Natural killer cell (primary cell): ENCODE data around the gene SHISA3. TPM values are rescaled to one million over a fixed set of nuclear protein-coding genes. Genes with fewer than 3 reads are reported as not detected.
A peak's percentile ranks its signal among the peaks of the same experiment; 100 is the strongest.

Experiments used
- ATAC-seq, 3 donors: fragments of 150-1000 bp in 2 of 3; fragments of 200-7000 bp in 1 of 3; cut with Tn5 transposase; 1 replicate in 1 of 3; 2 replicates in 2 of 3; pipeline ENCODE4 v1.10.0; 2021; ENCODE audit warnings: mild to moderate bottlenecking in 2 of 3, moderate library complexity in 2 of 3
- DNase-seq, 2 donors: peaks; one replicate each; pipeline versions ENCODE4 v3.0.0 to v3.0.0-alpha.2; 2013 to 2021; ENCODE audit warnings: mixed read lengths in 1 of 2
- H3K27ac ChIP-seq: one replicate; pipeline ENCODE4 v1.5.1; 2013; ENCODE audit warnings: mild to moderate bottlenecking, low read length
- H3K27me3 ChIP-seq: one replicate; pipeline ENCODE4 v1.6.1; 2013; ENCODE audit warnings: low read length; ENCODE audit not compliant: control insufficient read depth, insufficient read depth
- H3K36me3 ChIP-seq: one replicate; pipeline ENCODE4 v1.6.1; 2013; ENCODE audit warnings: low read length; ENCODE audit not compliant: control insufficient read depth, insufficient read depth
- H3K4me1 ChIP-seq: one replicate; pipeline ENCODE4 v1.6.1; 2013; ENCODE audit warnings: low read length; ENCODE audit not compliant: control insufficient read depth, insufficient read depth
- H3K4me3 ChIP-seq: one replicate; pipeline ENCODE4 v1.5.1; 2013; ENCODE audit warnings: low read length
- H3K9me3 ChIP-seq: one replicate; pipeline ENCODE4 v1.6.1; 2013; ENCODE audit warnings: low read length; ENCODE audit not compliant: control insufficient read depth, insufficient read depth
- H3K27ac Mint-ChIP-seq, 2 donors: one replicate each; pipeline ENCODE4 v1.8.0; 2022; ENCODE audit warnings: mild to moderate bottlenecking in 2 of 2, mixed read lengths in 2 of 2, moderate library complexity in 1 of 2
- H3K27me3 Mint-ChIP-seq, 2 donors: one replicate each; pipeline ENCODE4 v1.8.0; 2022; ENCODE audit warnings: low read depth in 2 of 2, mixed read lengths in 2 of 2
- H3K36me3 Mint-ChIP-seq: one replicate; pipeline ENCODE4 v1.8.0; 2022; ENCODE audit warnings: mixed read lengths
- H3K4me1 Mint-ChIP-seq, 2 donors: one replicate each; pipeline ENCODE4 v1.8.0; 2022; ENCODE audit warnings: mixed read lengths in 2 of 2
- H3K4me3 Mint-ChIP-seq: one replicate; pipeline ENCODE4 v1.8.0; 2022; ENCODE audit warnings: mild to moderate bottlenecking, moderate library complexity, mixed read lengths
- H3K9me3 Mint-ChIP-seq, 2 donors: one replicate each; pipeline ENCODE4 v1.8.0; 2022; ENCODE audit warnings: mixed read lengths in 2 of 2
- WGBS: methylation state at CpG from one replicate; pipeline ENCODE4 v1.1.7; 2013; ENCODE audit warnings: missing lambda C conversion rate; ENCODE audit not compliant: insufficient coverage; 5-methylcytosine and 5-hydroxymethylcytosine counted together
- intact Hi-C: fragments of 100-400 bp; cut with micrococcal nuclease; formaldehyde crosslinking; loops from one replicate; pipeline ENCODE4 v1.14.2; 2022
- total RNA-seq, 4 donors: library from RNA; stranded (reverse); fragments of 120-200 nt in 1 of 4; gene quantifications; one replicate each; pipeline versions ENCODE4 v1.2.3 to v1.2.4, GENCODE V29; 2013 to 2022
- TF ChIP-seq, protein P1 (sequence below): fragments of 200-600 bp; IDR thresholded peaks from one replicate; pipeline ENCODE4 v1.8.0; 2022; ENCODE audit warnings: antibody characterized with exemption

SHISA3 gene
- total RNA-seq, 3 donors from 2014 or later (not counting 1 experiment from before 2014, with no cell fraction given), result not detected

GRCh38 chr4:42398171-42398870 is 1.0 kb downstream of the SHISA3 start:
- H3K4me3 Mint-ChIP-seq, result peak overlapping the region; percentile 80
- ATAC-seq, result peak in 1 of 3 donors; percentile 52

DNA sequence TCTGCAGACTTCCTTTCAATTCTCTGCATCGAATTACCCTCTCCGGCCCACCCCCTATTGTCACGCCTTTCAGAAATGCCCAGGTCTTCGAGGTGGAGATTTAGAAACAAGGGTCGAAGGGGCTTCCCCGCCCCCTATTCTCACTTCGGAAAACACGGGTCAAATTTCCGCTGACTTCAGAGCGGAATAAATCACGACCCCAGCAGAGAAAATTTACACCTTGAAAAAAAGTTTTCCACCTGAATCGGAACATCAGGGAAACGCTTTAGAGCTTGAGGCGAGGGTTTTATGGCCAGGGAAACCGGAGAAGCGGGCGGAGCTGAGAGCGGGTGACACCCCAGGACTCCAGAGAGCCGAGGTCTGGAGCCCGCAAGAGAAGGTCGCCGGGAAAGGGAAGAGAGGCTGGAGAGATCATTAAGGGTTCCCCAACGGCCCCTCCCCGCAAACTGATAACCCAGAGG is 1.6 kb downstream of the SHISA3 start:
- no peak for DNase-seq
- TF ChIP-seq, protein P1, sequence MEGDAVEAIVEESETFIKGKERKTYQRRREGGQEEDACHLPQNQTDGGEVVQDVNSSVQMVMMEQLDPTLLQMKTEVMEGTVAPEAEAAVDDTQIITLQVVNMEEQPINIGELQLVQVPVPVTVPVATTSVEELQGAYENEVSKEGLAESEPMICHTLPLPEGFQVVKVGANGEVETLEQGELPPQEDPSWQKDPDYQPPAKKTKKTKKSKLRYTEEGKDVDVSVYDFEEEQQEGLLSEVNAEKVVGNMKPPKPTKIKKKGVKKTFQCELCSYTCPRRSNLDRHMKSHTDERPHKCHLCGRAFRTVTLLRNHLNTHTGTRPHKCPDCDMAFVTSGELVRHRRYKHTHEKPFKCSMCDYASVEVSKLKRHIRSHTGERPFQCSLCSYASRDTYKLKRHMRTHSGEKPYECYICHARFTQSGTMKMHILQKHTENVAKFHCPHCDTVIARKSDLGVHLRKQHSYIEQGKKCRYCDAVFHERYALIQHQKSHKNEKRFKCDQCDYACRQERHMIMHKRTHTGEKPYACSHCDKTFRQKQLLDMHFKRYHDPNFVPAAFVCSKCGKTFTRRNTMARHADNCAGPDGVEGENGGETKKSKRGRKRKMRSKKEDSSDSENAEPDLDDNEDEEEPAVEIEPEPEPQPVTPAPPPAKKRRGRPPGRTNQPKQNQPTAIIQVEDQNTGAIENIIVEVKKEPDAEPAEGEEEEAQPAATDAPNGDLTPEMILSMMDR, result no peak
- ATAC-seq, result no peak
- Histone ChIP-seq H3K9me3 (no peaks in the 10 kb centered on the region), H3K27ac (no peak overlapping the region), H3K27me3 (peaks cover 30% of the 10 kb centered on the region), H3K36me3 (no peaks in the 10 kb centered on the region), H3K4me3 (no peak overlapping the region), H3K4me1 (peaks cover 30% of the 10 kb centered on the region)
- peak overlapping the region; percentile 65 for H3K4me3 Mint-ChIP-seq
- 6% methylated on average over 24 of the region's 24 CpGs for whole genome bisulfite sequencing
- peaks cover 57 to 66% of the 10 kb centered on the region in 2 donors for H3K27me3 Mint-ChIP-seq
- H3K36me3 Mint-ChIP-seq, result no peaks in the 10 kb centered on the region
- H3K9me3 Mint-ChIP-seq, result no peaks in the 10 kb centered on the region
- peaks cover 21 to 26% of the 10 kb centered on the region in 2 donors for H3K4me1 Mint-ChIP-seq
- intact Hi-C loops, result no loop called here
- H3K27ac Mint-ChIP-seq, result no peak overlapping the region

More at GRCh38 chr4:42398171-42398870, 1.0 kb downstream of the SHISA3 start:
- H3K9me3 Mint-ChIP-seq, result no peaks in the 10 kb centered on the region
- H3K4me3 ChIP-seq, result no peak overlapping the region
- peaks cover 30% of the 10 kb centered on the region for H3K4me1 ChIP-seq
- H3K36me3 Mint-ChIP-seq, result no peaks in the 10 kb centered on the region
- no peaks in the 10 kb centered on the region for H3K9me3 ChIP-seq
- H3K27ac Mint-ChIP-seq, result no peak overlapping the region
- H3K36me3 ChIP-seq, result no peaks in the 10 kb centered on the region
- TF ChIP-seq, protein P1, result no peak
- intact Hi-C loops, result no loop called here
- peaks cover 62 to 71% of the 10 kb centered on the region in 2 donors for H3K27me3 Mint-ChIP-seq
- no peak overlapping the region for H3K27ac ChIP-seq
- under 1% methylated on average over 60 of the region's 60 CpGs for WGBS
- H3K4me1 Mint-ChIP-seq, result peaks cover 21 to 26% of the 10 kb centered on the region in 2 donors
- H3K27me3 ChIP-seq, result peaks cover 30% of the 10 kb centered on the region
- DNase-seq, result peak in 1 of 2 donors; percentile 8

GRCh38 chr4:42399393-42399792 is 2.1 kb downstream of the SHISA3 start:
- intact Hi-C loops, result no loop called here
- Histone ChIP-seq H3K9me3 (no peaks in the 10 kb centered on the region), H3K27me3 (peaks cover 30% of the 10 kb centered on the region), H3K27ac (no peak overlapping the region), H3K4me1 (peaks cover 30% of the 10 kb centered on the region), H3K36me3 (no peaks in the 10 kb centered on the region), H3K4me3 (no peak overlapping the region)
- H3K27ac Mint-ChIP-seq, result no peak overlapping the region
- TF ChIP-seq, protein P1, result no peak
- no peak for ATAC-seq
- DNase-seq, result no peak
- H3K4me1 Mint-ChIP-seq, result peaks cover 21 to 26% of the 10 kb centered on the region in 2 donors
- H3K9me3 Mint-ChIP-seq, result no peaks in the 10 kb centered on the region
- H3K4me3 Mint-ChIP-seq, result peak overlapping the region; percentile 2
- WGBS, result 16% methylated on average over 10 of the region's 10 CpGs
- H3K27me3 Mint-ChIP-seq, result peaks cover 57 to 64% of the 10 kb centered on the region in 2 donors
- H3K36me3 Mint-ChIP-seq, result no peaks in the 10 kb centered on the region
